ENCODE results near the gene TLCD1.
A peak's percentile ranks its signal among the peaks of the same experiment; 100 is the strongest.
"Not testable (repeated sequence)": the region's sequence is repeated elsewhere in the genome, so short reads cannot be mapped to it uniquely, and the experiment has no call there.

Gene TLCD1

DNA sequence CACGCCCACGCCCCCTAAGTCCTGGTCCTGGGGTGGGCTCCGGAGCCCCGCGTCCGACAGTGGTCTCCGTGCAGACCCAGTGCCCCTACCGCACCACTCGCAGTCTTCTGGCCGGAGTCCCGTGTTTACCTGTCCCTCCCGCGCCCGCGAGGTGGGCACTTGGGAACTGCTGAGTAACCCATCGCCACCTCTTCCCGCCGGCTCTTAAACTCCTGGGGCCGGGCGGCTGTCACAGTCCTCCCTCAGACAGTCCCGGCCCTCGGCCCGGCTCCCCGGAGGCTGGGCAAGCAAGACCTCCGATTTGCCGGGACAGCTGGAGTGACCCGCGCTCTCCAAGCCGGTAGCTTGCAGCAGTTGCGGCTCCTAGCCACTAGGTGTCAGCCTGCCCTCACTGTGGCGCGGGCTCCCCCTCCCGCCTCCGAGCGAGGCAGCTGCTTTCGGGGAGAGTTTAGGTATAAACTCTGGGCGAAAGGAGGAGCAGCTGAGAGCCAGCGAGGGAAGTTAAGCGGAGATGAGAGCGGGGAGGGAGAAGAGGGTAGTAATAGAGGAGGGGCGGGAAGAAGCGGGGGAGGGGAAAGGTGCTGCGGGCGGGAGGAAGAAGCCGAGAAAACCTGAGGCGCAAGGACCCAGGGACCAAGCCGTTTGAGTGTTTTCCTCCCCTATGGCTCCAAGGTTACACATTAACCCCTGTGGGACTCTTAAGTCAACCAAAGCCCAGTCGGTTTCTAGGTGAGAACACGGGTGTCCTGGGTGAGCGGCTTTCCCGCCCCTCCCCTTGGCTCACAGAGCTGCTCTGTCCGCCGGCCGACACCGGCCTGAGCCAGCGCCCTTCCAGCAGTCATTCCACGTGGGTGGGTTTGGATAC, 826 bp upstream of the TLCD1 start:
- DNase-seq: peak; percentile 89

DNA sequence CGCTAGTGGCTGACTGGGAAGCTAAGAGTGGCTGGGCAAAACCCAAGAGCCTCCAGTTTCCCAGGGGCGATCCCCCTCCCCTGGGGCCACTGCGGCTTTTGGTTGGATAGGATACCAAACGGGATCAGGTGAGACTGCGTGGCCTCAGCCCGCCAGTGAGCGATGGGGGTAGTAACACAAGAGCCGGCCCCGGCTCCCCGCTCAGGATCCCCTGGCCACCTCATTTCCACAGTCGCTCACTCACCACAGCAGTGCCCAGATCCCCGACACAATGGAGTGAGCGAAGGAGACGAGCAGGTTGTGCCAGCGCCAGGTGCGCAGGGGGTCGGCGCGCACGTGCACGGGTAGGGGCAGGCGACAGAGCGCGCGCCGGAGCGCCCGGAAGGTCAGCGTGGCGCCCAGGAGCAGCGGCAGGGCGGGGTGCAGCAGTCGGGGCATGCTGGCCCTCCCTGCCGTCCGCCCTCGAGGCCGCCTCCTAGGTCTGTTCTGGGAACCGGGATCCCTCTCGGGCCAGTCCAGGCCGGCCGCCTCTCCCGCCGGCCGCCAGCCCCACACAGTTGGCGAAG, 290 bp downstream of the TLCD1 start:
- peak; percentile 79 for DNase-seq

DNA sequence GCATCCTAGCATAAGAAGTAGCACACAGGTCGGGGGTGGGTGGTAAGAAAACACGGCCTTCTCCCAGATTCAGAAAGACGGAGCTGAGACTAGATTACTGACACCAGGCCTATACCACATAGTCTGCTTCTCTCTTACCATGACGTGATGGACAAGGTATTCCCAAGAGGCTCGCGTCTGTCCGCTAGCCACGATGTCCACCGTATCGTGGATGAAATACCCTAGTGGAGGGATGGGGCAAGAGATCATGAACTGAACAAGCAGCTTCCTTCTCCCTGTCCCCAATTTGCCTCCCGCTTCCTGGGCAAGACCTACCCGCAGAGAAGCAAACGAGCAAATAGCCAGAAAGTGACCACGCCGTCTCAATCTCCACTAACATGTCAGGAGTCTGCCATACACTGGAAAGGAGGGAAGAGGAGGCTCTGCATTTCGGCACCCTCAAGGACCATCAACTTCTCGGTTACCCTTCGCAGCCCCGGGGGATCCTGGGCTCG, 820 bp downstream of the TLCD1 start:
- no peak for DNase-seq

DNA sequence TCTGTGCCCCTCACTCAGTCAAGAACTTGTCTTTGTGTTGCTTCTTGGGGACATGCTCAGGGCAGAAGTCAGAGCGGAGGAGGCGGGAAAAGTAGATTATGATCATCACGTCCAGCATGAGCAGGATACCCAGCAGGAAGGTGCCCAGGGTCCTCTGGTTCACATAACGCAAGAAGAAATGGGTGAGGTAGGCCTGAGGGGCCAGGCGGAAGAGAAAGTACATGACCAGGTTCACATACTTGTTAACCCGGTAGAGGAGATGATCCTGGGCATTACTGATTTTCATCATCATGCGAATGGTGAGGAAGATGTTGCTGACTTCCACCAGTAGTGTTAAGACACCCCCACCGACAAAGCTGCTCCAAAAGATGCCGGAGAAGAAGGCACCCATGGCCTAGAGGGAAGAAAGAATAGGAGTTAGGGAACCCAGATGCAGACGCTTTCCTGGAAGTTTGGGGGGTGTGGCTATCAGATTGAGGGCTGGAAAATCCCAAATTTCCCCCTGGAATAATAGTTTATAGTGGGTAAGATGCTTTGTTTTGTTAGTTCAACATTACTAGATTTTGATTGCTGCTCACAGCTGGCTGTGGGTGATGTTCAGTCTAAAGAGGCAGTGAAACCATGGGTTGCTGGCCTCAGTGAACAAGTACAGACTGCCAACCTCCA, 1.4 kb downstream of the TLCD1 start:
- no peak for DNase-seq

DNA sequence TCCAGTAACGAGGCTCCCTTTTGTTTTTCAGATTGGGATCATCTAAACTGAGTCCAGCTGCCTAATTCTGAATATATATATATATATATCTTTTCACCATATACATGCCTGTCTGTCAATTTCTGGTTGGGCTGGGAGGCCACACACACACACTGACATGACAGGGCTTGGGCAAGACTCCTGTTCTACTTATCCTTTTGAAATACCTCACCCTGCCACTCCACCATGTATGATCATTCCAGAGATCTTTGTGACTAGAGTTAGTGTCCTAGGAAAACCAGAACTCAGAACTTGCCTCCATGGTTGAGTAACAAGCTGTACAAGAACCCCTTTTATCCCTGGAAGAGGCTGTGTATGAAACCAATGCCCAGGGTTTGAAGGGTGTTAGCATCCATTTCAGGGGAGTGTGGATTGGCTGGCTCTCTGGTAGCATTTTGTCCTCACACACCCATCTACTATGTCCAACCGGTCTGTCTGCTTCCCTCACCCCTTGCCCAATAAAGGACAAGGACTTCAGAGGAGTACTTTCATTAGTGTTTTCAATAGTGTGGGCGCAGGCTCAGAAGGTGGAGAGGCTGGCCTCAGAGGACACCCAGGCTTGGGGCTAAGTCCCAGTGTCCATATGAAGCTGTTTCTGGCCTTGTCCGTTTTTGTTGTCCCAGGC, 2.1 kb downstream of the TLCD1 start:
- not testable (repeated sequence) for DNase-seq

DNA sequence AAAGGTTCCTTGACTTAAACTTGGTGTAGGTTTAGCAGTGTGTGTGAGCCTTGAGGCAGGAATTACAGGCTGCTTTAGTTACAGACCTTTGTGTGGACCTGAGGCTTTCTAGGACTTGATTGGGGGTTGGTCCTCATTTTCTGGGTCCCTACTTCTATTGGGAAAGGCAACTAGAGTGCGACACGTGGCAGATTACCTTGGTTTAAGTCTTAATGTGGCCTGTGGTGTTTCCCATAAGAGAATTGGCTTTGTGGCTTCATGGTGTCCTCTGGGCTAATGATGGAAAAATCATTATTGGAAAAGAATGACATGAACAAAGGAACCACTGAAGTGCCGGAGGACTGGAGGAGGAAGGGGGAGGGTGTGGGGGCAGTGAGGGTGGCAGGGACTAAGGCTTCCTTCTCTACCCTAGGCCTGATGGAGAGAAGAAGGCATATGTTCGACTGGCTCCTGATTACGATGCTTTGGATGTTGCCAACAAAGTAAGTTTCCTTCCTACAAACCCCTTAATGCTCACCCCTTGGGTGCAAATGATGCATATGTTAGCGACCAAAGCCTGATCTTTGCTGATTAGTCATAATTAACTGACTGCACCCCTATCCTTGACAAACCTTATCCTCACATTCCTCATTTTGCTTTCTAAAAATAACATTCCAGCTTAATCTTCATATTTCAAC, 2.7 kb downstream of the TLCD1 start:
- DNase-seq: no peak

DNA sequence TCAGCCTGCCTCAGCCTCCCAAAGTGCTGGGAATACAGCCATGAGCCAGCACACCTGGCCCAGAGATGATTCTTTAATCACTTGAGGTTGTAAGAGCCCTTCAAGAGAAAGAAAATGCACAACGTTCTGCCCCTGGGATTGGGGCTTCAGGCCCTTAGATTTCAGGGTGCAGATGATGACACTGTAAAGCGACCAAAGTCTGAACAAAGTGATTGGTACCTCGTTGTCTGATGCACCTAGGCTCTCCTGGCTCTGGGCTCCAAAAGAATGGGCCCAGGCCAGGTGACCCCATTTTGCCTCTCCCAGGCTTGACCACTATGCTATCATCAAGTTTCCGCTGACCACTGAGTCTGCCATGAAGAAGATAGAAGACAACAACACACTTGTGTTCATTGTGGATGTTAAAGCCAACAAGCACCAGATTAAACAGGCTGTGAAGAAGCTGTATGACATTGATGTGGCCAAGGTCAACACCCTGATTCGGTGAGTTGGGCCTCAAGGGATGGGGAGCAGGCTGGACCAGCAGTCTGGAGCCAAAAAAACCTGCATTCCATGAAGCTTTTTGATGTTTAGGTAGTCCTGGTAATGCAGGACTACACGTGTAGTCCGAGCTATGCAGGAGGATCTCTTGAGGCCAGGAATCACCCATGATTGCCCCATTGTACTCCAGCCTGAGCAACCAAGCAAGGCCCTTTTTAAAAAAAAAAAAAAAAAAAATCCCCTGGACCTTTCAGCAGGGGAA, 3.4 kb downstream of the TLCD1 start:
- DNase-seq: no peak

DNA sequence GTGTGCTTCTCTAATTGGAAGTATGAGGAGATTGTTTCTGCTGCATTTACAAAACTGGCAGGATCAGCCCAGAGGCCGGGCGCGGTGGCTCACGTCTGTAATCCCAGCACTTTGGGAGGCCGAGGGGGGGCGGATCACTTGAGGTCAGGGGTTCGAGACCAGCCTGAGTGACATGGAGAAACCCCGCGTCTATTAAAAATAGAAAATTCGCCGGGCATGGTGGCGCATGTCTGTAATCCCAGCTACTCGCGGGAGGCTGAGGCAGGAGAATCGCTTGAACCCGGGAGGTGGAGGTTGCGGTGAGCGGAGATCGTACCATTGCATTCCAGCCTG, 5.1 kb downstream of the TLCD1 start:
- not testable (repeated sequence) for DNase-seq

DNA sequence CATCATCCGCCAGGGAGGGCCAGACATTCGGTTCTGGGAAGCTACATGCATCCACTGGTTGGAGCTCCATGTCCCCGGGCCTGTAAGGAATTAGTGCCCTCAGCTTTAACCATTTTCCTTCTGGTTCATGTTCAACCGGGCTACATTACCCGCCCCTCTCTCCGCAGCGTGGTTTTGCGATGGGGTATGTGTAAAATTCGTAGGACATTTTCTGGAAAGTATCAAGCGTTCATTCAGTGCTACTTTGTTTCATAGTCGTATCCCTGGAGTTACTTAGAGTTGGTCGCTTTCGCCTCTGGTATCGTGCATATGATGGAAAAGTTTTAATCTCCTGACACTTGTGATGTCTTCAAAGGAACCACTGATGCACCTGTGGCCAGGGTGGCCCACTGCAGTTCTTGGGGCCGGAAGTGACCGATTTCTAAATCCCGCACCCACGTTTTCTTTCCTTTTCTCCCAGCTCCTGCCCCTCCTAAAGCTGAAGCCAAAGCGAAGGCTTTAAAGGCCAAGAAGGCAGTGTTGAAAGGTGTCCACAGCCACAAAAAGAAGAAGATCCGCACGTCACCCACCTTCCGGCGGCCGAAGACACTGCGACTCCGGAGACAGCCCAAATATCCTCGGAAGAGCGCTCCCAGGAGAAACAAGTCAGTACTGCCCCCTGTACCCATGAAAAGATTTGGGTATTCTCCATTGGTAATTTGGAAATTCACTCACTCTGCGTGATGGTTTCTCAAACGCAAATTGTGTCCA, 5.6 kb downstream of the TLCD1 start:
- peak; percentile 9 for DNase-seq

DNA sequence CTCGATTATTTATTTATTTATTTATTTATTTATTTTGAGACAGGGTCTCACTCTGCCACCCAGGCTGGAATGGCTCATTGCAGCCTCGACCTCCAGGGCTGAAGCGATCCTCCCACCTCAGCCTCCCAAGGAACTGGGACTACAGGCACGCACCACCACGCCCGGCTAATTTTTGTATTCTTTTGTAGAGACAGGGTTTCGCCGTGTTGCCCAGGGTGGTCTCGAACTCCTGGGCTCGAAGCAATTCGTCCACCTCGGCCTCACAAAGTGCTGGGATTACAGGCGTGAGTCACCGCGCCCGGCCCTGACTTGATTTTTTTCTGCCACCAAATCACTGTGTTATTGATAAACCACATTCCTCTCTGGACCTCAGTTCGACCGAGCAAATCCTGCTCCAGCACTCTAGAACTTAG, 7.0 kb downstream of the TLCD1 start:
- no peak for DNase-seq

DNA sequence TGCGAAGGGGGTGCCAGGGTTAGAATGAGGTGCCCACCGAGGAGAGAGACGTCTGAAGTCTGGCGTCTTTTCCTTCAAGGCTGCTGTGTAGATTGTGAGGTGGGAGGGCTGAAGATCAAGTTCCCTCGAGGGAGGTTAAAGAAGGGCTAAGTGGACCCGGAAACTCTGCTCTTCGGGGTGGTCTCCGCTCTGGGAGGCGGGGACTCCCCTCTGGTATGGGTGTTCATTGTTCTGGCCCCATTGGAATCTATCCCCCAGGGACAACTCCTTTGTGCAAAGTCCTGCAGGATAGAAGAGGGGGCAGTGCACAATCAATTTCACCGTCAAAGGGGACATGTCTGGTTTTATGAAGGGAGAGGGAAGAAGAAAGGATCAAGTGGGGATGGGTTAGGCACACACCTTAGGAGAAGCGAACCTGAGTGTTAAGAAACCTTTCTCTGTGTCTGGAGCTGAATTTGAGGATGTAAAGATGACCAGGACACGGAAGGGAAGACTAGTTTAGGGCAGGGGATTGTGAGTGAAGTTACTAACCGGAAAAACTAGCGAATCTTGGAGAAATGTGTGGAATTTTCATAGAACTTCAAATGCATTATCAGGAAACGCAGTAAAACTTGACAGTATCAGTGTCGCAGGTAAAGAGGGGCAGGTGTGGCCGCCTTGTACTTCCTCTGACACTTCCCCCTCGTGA, 7.6 kb downstream of the TLCD1 start:
- DNase-seq: no peak

DNA sequence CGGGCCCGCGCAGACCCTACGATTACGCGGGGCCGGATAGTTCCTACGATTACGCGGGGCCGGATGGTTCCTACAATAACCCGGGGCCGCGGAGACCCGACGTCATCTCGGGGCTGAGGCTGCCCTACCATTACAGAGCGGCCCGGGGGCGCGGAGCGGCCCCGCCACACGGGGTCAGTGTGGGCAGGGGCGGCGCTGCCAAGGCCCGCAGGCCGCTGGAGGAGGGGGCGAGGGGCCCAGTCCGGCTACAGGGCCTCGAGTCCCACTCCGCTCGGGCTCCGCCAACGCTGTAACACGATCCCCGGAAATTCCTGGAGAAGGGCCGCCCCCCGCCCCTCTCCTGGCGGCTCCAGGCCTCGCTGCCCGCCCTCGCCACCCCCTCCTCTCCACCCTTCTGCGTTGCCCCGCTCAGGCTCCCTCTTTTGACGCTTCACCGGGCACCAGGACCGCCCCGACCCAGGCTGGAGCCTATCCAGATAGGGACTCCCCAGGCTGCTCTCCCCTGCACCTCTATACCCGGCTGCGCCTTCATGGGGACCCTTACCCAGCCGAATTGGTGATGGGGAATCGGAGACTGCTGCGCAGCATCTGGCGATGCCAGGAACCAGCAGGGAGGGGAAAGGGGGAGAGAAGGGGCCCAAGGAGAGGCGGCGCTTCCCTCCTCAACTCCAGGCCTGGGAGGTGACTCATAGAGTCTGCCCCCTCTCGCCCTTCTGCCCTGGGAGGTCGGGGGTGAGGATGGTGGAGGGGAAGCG, 8.3 kb downstream of the TLCD1 start, which contains the start of gene RAB34:
Gene RAB34, minus strand, starts transcription at position 291 of the 755 bp plus-strand sequence. CDS start 602 bp downstream, outside the sequence.
- DNase-seq: no peak

DNA sequence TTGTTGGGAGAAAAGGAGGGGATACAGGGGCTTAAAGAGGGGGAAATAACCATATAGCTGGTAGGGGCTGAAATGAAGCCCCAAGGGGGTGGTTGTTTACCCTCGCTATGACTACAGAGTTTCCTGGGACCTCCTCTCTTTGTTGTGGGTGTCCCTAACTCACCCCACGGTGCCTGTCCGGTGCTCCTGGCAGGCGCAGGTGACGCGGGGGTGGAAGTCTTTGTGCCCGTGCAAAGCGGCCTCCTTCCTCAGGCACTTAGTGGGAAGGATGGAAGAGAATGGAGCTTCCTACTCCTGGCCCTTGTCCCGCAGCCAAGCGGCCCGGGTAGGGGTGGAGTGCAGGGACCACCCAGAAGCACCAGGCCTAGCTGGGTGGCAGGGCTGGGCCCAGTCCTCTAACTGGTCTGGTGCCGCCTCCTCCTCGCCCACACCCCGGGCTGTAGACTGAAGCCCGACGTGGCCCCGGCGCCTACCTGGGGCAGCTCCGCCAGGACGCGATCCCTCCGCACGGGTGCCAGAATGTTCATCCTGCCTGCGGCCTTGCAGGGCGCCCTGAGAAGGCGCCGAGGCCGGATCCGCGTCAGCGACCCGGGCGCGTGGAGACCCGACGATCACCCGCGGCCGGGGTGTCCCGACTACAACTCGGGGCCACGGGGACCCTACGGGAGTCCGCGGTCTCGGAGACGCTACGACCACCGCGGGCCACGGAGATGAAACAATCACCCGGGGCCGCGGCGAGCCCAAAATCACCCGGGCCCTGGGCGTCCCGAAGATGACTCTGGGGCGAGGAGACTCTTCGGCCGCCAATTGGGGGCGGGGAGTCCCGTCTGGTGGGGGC, 9.1 kb downstream of the TLCD1 start:
- DNase-seq: no peak

DNA sequence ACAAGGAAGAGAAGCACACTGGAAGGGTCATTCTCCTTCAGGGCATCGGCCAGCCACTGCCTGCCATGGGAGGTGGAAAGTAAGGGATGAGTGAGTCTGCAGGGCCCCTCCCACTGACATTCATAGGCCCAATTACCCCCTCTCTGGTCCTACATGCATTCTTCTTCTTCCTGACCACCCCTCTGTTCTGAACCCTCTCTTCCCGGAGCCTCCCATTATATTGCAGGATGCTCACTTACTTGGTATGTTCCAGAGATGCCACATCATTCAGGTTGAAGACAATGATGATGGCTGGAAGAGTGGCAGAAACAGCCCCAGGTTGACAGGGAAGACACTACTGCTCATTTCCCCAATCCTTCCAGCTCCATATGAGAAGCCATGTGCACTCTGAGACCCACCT, 10.8 kb downstream of the TLCD1 start:
- no peak for DNase-seq

DNA sequence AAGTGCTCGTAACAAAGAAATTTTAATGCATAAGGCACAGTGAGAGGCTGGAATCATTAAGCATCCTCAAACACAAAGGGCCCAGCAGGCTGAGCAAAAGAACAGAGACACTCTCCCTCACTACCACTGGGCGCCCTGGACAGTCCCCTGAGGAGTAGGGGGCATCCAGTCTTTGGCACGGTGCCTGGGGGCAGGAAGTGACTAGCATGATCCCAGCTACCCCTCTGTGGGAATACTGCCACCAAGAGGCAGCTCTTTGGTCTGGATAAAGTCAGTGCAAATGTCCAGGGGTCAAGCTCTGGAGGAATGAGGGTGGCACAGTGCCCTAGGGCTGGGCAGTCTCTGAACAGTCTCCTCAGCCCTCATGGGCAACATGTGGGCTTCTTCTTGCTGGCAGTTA, 11.8 kb downstream of the TLCD1 start:
- DNase-seq: no peak

DNA sequence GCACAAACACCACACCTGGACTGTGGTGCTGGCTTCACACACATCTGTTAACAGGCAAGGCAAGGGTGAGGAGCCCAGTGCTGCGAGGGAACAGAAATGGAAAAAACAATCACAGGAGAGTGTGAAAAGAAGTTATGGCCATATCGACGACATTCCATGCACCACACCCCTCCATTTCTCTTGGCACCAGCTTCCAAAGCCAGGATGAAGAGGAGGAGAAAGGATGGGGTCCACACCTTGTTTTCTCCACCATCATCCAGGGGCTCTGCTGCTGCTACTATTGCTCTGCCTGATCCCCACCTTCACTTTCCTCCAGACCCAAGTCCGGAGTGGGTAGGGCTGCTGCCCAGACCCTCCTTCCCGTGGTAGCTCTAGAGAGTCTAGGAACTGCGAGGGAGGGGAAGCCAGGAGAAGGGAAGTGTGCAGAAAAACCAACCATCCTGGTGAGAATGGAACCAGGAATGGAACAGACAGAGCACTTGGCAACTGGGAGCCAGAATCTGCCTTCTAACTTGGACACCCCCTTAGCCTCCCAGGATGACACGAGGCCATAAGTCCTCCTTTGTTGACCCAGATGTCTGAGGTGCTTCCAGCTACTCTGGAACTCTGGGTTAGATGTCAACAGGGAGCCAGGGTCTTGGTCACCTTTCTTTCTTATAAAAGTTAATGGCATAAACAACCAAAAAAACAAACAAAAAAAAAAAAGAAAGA, 13.2 kb downstream of the TLCD1 start:
- DNase-seq: no peak

DNA sequence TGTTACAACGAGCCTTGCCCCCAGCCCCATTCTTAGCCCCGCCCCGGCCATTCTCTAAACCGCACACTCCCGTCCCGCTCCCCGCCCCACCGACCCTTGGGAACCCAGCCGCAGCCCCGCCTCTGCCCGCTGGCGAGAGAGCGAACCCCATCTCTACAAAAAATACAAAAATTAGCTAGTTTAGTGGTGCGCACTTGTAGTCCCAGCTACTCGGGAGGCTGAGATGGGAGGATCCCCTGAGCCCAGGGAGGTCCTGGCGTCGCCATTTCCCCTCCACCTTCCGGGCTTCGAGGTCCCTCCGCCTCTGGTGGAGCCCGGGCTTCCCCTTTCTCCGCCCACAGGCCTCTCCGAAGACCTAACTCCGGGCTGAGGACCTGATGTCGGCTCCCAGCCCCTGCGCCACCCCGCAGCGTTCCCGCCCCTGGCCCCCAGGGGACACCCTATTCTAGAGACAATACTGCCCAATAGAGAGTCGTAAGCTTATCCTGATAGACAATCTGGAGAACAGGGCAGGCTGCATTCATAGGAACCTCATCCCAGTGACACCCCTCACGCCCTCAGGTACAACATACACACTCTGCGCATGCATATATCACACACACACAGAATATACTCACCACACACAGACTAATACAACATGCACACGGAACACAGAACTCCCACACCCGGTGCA, 13.9 kb downstream of the TLCD1 start:
- DNase-seq: no peak

DNA sequence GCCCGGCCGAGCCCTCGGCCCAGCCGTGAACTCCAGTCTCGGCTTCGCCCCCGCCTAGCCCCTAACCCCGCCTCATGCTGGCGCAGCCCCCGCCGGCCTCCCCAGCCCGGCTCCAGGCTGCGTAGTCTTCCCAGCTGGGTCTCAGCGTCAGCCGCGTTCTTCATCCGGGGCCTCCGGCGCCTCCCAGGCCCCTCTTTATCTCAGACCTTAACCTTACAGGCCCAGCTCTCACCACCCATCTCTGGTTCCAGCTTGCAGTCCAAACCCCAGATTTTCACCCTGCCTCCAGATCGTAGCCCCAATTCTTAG, 14.4 kb downstream of the TLCD1 start, which contains the start of gene PROCA1:
Gene PROCA1, minus strand, starts transcription at position 166 of the 309 bp plus-strand sequence. CDS start 228 bp downstream, outside the sequence.
- DNase-seq: no peak

All from NCI-H2029 (cell line).